ENCODE measurements around the gene PRSS33.

PRSS33 gene

GRCh38 chr16:2787406-2787805 lies at the start of gene PRSS33:
Gene PRSS33 (minus strand): TSS chr16:2787560. CDS start chr16:2786547, 1,013 bp downstream.
- DNase-seq, result no peak

- DNase-seq, result no peak
Measured at GRCh38 chr16:2836646-2837508, 49.5 kb upstream of the PRSS33 start.

- no peak for DNase-seq
Measured at GRCh38 chr16:2835638-2836493, 48.5 kb upstream of the PRSS33 start.

DNA sequence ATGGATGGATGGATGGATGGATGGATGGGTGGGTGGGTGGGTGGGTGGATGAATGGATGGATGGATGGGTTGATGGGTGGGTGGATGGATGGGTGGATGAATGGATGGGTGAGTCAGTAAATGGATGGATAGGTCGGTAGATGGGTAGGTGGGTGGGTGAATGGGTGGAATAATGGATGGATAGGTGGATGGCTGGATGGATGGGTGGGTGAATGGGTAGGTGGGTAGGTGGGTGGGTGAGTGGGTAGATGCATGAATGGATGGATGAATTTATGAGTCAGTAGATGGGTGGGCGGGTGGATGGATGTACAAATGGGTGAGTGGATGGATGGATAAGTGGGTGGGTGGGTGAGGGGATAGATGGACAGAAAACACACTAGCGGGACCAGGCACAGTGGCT lies 47.6 kb upstream of the PRSS33 start:
- no peak for DNase-seq

GRCh38 chr16:2833776-2834175 lies 46.4 kb upstream of the PRSS33 start:
- DNase-seq, result no peak

DNA sequence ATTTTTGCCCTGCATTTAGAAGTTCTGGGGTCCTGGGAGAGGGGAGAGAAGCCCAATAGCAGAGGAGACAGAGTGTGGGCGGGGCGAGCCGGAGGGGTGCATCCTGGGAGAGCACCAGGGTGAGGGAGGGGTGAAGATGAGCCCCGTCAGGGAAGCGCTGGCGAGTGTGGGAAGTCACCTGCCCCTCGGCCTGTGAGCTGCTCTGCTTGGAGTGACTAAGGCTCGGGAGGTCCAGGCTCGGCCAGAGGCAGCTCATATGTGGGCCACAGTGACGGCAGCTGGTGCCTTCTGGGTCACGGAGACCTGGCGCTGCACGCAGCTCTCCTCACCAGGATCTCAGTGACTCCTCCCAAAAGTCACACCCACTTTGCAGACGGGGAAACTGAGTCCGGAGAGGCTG lies 43.8 kb upstream of the PRSS33 start:
- no peak for DNase-seq

DNA sequence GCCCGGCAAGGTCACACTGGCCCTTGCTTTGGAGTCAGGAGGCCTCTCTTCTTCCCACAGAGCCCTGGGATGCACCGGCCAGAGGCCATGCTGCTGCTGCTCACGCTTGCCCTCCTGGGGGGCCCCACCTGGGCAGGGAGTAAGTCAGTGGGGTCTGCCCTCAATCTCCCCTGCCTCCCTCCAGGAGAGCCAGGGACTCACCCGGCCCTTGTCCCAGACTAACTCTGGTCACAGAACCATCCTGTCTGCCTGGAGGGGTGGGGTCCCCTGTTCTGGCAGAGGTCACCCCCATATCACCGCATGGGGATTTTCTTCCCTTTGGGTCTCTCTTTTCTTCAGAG lies 43.0 kb upstream of the PRSS33 start:
- no peak for DNase-seq

DNA sequence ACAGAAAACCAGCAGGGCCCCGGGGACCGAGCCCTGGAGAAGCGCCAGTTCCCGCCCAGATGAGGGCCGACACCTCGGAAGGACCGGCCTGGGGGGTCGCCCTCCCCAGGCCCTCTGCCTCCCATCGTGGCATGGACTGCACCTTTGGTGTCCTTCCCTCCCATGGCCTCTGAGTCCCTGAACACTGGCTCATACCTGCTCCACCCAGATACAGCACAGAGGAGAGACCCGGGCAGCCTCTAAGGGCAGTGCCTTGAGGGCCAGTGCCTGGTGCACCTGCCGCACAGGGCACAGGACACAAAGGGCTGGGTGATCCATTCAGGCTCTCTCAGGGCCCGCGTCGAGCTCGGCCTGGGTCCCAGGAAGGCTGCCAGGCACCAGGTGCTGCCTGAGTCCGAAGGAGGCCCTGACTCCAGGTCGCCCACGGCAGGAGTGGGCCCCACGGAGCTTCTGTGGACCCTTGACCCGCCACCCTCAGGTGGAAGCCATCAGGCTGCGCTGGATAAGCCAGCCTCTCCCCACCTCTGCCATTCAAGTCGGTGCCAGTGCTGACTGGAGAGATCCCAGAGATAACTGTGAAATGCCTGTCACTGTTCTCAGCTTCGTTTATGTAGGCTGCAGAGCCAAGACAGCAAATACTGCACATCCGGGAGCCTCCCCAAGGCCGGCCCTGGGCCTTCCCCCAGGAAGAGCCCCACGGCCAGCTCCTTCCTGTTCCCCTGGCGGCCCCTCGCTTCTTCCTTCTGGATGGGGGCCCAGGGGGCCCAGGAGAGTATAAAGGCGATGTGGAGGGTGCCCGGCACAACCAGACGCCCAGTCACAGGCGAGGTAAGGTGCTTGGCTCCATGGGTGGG lies 42.4 kb upstream of the PRSS33 start, which contains the start of gene ZG16B:
TSS of gene ZG16B (plus strand) at position 803 of the 854 bp plus-strand sequence. CDS start 139 bp downstream, outside the sequence.
- no peak for DNase-seq

DNA sequence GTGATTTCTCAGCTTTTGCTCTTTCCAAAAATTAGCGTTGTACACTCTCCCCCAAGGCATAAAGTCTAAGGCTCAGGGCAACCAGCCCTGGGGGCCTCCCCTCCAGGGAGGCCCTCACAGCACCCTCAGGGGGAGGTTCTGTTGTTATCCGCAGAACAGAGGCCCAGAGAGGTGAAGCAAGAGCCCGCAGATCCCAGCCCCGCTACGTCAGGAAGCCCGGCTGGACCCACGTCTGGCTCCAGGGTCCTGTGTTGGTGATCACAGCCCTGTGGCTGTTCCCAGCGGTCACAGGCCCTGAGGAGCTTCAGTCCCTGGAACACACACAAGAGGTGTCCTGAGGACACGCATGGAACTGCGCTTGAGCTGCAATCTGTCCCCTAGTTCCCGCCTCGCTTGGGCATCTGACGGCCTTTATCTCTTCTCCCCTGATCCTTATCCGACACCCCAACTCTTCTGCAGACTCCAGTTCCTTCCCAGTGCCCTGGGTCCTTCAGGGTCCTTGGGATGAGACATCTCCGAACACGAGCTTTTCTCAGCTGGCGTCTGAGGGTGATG lies 41.6 kb upstream of the PRSS33 start:
- DNase-seq, result no peak

DNA sequence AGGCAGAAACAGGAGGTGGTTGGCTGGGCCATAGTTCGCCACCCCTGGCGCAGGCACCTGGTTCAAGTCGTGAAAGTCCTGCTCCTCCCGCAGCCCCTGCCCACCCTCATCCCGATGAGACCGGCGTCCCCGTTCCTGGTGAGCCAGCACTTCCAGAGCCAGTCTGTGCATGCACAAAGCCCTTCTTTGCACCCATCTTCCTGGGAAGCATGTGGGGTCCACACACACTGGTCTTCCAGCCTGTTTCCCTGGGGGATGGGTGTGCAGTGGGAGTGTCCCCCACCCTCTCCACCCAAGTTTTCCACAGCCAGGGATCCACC lies 41.1 kb upstream of the PRSS33 start:
- no peak for DNase-seq

- no peak for DNase-seq
Measured at GRCh38 chr16:2827831-2828520, 40.6 kb upstream of the PRSS33 start.

- no peak for DNase-seq
Measured at GRCh38 chr16:2827374-2827791, 40.0 kb upstream of the PRSS33 start.

DNA sequence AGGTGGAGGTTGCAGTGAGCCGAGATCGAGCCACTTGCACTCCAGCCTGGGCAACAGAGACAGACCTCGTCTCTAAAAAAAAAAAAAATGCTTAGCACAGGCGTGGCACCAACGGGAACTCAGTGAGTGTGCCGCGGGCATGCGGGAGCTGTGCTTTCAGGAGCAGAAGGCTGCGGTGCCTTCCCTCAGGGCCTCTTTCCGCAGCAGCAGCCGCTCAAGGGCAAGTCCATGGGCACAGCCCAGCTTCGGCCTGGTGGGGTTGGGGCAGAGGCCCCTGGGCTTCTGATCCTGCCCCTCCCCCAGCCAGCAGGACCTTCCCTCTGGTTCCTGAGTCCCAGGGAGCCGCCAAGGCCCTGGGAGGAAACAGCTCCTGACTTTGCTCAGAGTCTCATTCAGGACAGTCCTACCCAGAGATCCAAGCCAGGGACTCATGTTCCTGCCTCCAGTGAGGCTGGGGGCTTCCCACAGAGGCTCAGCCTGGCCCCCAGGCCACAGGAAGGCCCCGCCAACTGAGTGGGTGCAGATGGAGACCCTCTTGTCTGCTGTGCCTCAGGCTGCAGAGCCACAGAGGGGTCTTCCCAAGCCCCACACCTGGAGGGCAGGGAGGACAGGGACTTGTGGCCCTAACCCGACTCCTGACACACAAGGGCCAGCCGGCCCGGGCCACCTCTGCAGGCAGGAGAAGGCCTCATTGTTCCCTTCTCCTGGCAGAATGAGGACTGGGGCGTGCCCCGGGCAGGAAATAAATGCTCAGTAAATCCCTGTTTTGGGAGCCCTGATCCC lies 39.4 kb upstream of the PRSS33 start:
- no peak for DNase-seq

DNA sequence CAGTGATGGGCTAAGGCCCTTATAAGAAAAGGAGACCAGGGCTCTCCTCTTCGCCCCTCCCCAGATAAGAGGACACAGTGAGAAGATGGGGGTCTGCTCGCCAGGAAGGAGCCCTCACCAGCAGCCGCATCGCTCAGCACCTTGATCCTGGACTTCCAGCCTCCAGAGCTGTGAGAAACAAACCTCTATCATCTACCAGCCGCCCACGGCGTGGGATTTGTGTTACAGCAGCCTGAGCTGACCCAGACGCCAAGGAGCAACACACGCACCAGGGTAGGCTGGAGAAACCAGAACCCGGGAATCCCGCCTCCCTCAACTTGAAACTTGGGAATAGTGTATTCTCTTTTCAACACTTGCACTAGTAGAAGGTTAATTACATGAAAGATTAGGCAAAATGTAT lies 38.5 kb upstream of the PRSS33 start:
- no peak for DNase-seq

GRCh38 chr16:2825049-2825742 lies 37.8 kb upstream of the PRSS33 start:
- DNase-seq, result no peak

GRCh38 chr16:2824626-2825025 lies 37.3 kb upstream of the PRSS33 start:
- DNase-seq, result no peak

DNA sequence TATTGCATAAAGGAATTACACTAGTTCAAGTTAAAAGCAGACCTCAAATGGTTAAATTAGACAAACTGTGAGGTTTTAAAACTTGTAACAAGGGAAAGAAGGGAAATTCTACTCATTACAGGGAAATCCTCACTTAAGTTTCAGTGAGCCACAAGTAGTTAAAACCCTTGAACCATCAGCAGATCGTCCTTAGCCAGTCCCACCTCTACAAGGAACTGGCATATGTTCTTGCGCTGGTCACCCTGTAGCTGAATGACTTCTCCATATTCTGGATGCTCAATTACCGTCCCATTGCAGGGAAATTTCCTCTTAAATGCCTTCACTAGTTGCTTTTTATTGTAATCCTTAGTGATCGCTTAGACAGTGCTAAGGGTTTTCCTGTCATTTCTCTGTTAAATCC lies 35.1 kb upstream of the PRSS33 start:
- no peak for DNase-seq

- no peak for DNase-seq
Measured at GRCh38 chr16:2822158-2822495, 34.8 kb upstream of the PRSS33 start.

- no peak for DNase-seq
Measured at GRCh38 chr16:2821487-2822157, 34.3 kb upstream of the PRSS33 start.

- DNase-seq, result no peak
Measured at GRCh38 chr16:2820836-2821486, 33.6 kb upstream of the PRSS33 start.
